Measurements from ENCODE around the gene DTNBP1. TPM values are rescaled to one million over a fixed set of nuclear protein-coding genes. Genes with fewer than 3 reads are reported as not detected.

DTNBP1 gene
- total and polyA plus RNA-seq, 2 of the 13 experiments (the other 11 are each of a cell fraction or from before 2014, with no cell fraction given), result 6.6 to 19.1 TPM

GRCh38 chr6:15691250-15691869 is 28.5 kb upstream of the DTNBP1 start (continued):
- TF ChIP-seq, protein P1, sequence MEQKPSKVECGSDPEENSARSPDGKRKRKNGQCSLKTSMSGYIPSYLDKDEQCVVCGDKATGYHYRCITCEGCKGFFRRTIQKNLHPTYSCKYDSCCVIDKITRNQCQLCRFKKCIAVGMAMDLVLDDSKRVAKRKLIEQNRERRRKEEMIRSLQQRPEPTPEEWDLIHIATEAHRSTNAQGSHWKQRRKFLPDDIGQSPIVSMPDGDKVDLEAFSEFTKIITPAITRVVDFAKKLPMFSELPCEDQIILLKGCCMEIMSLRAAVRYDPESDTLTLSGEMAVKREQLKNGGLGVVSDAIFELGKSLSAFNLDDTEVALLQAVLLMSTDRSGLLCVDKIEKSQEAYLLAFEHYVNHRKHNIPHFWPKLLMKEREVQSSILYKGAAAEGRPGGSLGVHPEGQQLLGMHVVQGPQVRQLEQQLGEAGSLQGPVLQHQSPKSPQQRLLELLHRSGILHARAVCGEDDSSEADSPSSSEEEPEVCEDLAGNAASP (CRISPR knock-in tag; IDR thresholded peaks at IDR 0.05; ENCODE audit: borderline replicate concordance), result peak; percentile 65
- peak; percentile 59 for TF ChIP-seq ZNF407 (CRISPR knock-in tag; IDR thresholded peaks at IDR 0.05; ENCODE audit: not compliant biosample characterization)
- peak; percentile 39; the same call in 1 of the 2 replicates for TF ChIP-seq ZFX (CRISPR knock-in tag; IDR thresholded peaks at IDR 0.05; ENCODE audit: low read depth)
- no peak for TF ChIP-seq ZNF883 (CRISPR knock-in tag; IDR thresholded peaks at IDR 0.05; ENCODE audit: not compliant biosample characterization)
- TF ChIP-seq, protein P2, sequence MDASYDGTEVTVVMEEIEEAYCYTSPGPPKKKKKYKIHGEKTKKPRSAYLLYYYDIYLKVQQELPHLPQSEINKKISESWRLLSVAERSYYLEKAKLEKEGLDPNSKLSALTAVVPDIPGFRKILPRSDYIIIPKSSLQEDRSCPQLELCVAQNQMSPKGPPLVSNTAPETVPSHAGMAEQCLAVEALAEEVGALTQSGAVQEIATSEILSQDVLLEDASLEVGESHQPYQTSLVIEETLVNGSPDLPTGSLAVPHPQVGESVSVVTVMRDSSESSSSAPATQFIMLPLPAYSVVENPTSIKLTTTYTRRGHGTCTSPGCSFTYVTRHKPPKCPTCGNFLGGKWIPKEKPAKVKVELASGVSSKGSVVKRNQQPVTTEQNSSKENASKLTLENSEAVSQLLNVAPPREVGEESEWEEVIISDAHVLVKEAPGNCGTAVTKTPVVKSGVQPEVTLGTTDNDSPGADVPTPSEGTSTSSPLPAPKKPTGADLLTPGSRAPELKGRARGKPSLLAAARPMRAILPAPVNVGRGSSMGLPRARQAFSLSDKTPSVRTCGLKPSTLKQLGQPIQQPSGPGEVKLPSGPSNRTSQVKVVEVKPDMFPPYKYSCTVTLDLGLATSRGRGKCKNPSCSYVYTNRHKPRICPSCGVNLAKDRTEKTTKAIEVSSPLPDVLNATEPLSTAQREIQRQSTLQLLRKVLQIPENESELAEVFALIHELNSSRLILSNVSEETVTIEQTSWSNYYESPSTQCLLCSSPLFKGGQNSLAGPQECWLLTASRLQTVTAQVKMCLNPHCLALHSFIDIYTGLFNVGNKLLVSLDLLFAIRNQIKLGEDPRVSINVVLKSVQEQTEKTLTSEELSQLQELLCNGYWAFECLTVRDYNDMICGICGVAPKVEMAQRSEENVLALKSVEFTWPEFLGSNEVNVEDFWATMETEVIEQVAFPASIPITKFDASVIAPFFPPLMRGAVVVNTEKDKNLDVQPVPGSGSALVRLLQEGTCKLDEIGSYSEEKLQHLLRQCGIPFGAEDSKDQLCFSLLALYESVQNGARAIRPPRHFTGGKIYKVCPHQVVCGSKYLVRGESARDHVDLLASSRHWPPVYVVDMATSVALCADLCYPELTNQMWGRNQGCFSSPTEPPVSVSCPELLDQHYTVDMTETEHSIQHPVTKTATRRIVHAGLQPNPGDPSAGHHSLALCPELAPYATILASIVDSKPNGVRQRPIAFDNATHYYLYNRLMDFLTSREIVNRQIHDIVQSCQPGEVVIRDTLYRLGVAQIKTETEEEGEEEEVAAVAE (CRISPR knock-in tag; IDR thresholded peaks at IDR 0.05; ENCODE audit: borderline replicate concordance), result 0 out of 2 replicates have a peak, but pooled peaks have one; percentile 48
- 0 out of 2 replicates have a peak, but pooled peaks have one; percentile 41 for TF ChIP-seq RXRA (CRISPR knock-in tag; IDR thresholded peaks at IDR 0.05)
- no peak for TF ChIP-seq NR2F6 (IDR thresholded peaks at IDR 0.05)
- TF ChIP-seq NR2F6 (CRISPR knock-in tag; IDR thresholded peaks at IDR 0.05), result peak; percentile 7; the same call in 1 of the 2 replicates
- peak; percentile 99 for TF ChIP-seq SMC3 (IDR thresholded peaks at IDR 0.05; ENCODE audit: low read length)
- TF ChIP-seq SIX4 (CRISPR knock-in tag; IDR thresholded peaks at IDR 0.05), result 0 out of 2 replicates have a peak, but pooled peaks have one; percentile 36
- peak; percentile 32 for TF ChIP-seq ZNF781 (CRISPR knock-in tag; IDR thresholded peaks at IDR 0.05; ENCODE audit: borderline replicate concordance, not compliant biosample characterization)
- TF ChIP-seq ELF4 (CRISPR knock-in tag; IDR thresholded peaks at IDR 0.05; ENCODE audit: borderline replicate concordance), result no peak
- peak; percentile 52; the same call in 1 of the 2 replicates for TF ChIP-seq ZNF784 (CRISPR knock-in tag; IDR thresholded peaks at IDR 0.05; ENCODE audit: borderline replicate concordance)
- TF ChIP-seq KDM1A (CRISPR knock-in tag; IDR thresholded peaks at IDR 0.05), result peak; percentile 97

Data from HepG2 (cell line).